NCI-H524 (cell line): Measurements from ENCODE around the gene PPP2R5B.

Source experiments
- DNase-seq, 2 experiments: peaks; one replicate each; lab custom pipeline; 2025; lab: John Stamatoyannopoulos, UW

Gene PPP2R5B

DNA sequence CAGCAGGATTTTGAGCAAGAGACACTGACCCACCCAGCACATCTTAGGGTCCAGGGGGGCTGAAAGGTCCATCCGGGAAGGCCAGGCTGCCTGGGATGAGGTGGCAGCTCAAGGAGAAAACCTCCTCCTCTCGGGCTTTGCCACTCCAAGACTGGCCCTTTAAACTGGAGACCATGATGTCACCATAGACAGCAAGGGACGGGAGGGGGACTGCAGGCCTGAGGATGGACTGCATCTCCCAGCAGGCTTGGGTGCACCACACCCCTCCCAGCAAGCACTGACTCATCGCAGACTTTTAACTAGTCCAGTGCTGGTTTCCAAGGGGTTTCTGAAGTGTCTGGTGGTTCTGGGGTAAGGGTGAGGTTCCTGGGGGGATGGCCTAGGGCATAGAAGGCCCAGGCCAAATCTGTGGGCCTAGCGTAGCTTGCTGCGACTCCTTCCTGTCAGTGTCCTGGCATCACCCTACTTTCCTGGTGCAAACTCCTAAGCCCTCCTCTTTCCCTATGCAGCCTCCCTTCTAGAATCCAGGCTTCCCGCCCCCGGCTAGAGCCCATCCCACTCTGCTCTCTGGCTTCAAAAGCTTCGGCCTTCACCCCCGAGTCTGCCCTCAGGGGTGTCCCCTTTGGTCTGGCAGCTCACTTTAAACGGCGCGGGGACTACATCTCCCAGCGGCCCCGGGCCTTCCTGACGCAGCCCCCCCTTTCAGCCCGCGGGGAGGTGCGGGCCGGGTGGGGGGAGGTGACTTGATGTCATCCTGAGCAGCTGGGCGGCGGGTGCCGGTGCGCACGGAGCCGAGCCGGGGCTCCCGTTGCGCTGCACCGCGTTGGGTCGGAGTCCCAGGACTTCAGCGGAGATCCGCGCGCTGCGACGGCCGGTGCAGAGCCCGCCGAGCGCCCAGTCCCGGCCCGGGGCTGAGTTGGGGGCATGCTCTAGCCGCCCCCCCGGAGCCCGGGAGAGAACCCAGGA lies at the start of gene PPP2R5B:
PPP2R5B (plus strand) TSS at position 746 of the 966 bp plus-strand sequence. CDS start 1,046 bp downstream, outside the sequence.
- peak; percentile 69 to 81 for DNase-seq

DNA sequence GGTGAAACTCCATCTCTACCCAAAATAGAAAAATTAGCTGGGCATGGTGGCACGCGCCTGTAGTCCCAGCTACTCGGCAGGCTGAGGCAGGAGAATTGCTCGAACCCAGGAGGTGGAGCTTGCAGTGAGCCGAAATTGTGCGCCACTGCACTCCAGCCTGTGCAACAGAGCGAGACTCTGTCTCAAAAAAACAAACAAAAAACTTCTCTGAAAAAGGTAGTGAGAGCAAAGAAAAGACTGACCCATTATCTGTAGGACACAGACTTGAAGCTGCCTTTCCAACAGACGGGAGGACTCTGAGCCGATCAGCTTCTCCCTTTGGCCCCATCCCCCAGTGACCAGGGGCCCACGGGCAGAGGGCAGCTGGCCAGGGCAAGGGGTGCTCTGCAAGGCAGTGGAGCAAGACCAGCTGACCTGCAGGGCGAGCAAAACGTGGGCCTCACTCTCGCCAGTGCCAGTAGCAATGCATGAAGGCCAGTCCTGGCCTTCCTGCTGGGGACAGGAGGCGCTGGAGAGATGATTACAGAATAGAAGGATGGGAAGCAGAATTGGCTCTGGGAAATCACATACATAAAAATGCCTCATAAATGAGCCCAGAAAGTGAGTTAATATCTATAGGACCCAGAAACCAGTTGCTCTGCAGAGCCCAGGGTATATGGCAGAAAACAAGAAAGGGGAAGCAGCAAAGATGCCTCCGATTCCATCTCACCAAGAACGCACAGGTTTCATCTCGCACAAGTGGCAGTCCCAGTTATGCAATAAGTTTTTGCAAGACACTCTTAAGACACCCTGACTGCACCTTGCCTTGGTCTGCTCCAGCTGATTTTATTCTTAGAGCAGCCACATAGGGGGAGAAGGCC lies 48.9 kb upstream of the PPP2R5B start:
- DNase-seq: no peak

DNA sequence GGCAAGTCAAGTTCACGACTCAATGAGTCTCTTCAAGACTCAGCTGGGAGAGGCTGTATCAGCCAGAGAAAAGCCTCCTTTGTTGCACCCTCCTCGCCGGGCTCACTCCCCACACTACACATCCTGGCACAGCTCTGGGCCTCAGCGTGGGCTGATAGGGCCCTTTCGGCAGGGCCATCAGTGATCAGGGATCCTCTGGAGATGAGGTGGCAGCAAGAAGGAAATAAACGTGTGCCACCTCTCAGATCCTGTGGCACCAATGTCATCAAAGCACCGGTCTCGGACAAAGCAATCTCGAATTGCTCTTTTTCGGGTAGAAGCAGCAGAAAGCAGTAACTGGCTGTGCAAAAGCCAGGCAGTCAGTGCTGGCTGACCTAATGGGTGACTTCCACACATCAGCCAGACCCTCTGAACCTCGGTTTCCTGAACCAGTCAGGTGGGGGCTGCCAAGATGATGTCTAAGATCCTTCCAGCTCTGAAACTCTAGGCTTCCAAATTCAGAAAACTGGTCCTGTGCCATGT lies 48.2 kb upstream of the PPP2R5B start:
- DNase-seq: no peak

DNA sequence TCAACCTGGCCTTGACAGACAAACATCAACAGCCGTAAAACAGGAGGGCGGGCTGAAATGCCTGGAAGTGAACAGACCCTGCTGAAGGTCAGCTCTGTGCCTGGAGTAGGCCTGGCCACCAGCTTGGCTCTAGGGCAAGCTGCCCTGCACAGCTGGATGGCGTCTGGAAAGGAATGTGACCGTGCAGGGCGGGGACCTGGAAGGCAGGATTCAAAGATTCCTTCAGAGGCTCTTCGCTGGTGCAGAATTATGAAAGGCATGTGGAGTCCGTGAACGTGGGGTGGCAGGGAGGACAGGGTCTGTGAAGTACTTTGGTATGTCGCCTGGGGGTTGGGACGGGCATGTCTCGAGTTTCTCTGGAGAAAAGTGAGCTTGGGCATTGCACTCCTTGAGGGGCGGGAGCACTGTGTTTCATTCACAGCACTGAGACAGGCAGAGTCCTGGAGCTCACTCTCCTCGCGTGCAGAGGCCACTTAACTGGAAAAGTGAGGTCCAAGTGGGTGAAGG lies 47.6 kb upstream of the PPP2R5B start:
- no peak for DNase-seq

DNA sequence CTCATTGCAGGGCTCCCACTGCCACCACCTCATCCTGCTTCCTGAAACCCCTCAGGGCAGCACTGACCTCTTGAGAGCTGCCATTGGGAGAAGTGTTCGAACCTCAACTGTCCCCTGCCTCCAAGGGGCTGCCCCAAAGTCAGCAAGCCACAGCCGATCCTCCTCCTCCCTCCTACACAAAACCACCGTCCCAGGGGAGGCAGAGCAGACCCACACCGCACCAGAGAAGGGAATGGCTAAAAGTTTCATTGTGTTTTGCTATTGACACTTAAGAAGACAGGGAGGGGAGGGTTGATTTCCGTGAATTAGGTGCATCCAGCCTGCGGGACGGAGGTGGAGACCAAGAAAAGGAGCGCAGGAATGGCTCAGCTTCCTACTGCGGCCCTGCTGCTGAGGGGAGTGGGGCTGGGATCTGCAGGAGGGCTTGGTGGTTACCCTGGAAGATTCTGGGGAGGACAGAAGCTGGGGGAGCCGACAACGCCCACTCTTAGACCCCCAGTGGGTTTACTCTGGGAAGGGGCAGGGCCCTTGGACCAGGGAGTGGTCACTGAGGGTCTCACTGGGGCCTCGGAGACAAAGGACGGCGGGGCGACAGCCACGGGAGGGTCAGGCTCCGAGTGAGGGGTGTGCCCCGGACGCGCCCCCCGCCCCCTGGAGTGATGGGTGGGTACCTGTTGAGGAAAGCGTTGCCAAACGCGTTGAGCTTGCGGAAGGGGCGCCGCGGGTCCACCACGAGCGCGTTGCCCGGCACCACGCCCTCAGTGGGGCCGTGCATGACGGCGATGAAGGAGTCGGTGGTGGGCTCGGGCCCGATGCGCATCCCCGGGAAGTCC lies 46.9 kb upstream of the PPP2R5B start:
- no peak for DNase-seq

DNA sequence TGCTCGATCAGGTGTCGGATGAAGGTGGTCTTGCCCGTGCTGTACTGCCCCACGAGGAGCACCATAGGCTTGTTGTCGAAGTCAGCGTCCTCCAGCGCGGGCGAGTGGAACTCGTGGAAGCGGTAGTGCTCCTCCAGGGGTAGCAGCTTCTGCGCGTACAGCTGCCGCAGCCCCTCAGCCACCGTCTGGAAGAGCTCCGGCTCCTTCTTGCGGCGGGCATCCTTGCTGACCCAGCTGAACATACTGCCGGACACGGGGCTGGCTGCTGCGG lies 46.3 kb upstream of the PPP2R5B start:
- DNase-seq: peak; percentile 39 to 43

DNA sequence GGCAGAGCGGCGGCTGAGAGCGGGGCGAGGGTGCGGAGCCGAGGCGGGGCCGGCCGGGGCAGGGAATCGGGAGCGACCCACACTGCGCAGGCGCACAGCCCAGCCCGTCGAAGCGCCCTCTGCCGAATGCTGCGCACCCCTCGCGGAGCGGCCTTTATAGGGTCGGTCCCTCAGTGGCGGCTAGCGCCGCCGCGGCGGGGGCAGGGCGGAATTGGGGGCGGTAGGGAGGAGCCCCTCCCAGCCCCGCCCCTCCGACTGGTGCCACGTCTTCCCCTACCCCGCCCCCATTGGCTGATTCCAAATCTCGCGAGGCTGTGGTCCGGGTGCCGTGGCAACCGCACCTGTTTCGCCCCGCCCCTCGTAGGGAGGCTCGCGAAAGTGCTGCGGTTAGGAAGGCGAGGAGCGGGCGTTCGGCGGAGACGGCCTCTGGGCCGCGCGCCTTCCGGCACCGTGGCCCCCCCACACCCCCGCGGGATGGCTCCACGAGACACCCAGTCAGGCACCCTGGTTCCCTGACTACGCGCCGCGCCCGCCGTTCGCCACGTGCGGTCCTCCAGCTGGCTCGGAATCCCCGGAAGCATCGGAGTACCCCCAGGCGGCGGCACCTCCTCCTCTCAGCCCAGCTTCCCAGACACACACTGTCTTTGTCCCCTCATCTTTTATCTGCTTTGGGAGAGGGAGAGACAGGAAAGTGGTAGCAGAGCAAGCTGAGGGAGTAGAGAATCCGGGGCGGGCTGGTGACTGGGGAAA lies 45.8 kb upstream of the PPP2R5B start, which contains the start of gene EHD1:
EHD1 (minus strand) TSS at position 128 of the 750 bp plus-strand sequence. CDS start 157 bp downstream, outside the sequence.
- DNase-seq: peak; percentile 91 to 98

DNA sequence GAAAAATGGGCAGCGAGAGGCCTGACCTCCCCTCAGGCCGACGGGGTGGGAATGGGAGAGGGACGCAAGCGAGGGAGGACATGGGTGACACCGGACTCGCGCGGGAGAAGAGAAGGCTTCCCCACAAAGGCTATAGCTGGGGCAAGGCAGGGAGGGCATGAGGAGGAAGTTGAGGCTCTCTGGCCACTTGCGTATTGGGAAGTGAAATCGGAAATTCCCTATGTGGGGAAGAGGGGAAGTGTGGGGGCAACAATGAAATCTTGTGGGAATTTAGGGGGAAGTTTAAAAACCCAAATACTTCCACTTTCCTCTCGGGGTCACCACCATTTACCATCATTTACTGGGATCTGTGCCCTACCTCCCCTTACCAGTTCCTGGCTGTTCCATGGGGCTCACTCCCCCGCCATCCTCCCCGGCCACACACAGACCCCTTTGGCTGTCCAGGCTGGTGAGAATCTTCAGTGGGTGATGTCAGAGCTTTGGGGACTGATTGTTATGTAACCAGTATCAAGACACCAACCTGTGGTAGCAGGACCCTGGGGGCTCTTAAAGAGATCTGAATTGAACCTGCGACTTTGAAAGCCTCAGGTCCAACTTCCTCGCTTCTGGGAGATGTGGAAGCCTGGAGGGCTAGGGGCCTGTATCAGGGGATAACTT lies 45.1 kb upstream of the PPP2R5B start:
- no peak for DNase-seq

DNA sequence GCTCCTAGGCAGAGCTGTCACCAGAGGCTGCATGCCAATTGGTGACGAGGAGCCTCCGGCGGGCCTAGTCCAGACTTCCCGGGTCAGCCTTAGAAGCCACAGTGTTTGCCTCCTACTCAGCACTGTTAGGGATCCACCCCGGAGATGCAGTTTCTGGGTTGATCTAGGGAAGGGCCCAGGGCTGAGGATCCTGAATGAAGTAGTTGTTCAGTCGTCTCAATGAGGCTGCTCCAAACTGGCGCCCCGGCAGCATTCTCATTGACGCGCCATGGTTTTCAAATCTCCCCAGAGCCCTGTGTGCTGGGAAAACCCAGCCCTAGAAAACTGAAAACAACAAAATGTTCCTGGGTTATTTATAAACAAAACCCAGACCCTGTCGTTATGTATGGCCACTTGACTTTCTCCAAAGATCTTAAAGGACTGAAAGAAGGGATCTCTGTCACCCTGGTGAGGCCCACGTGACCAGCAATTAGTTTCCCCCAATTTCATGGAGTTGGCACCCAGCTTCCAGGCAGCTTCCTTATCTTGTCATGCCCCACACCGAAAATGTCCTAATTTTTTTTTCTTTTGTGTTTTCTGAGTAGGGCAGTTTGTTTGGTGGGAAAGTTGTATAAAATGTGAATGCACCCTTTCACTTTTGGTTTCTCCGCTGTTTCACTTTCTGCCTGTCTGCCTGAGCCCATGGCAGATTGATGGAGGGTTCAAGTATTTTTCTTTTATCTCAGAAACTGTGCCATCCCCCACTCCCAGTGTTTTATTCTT lies 44.1 kb upstream of the PPP2R5B start:
- no peak for DNase-seq

DNA sequence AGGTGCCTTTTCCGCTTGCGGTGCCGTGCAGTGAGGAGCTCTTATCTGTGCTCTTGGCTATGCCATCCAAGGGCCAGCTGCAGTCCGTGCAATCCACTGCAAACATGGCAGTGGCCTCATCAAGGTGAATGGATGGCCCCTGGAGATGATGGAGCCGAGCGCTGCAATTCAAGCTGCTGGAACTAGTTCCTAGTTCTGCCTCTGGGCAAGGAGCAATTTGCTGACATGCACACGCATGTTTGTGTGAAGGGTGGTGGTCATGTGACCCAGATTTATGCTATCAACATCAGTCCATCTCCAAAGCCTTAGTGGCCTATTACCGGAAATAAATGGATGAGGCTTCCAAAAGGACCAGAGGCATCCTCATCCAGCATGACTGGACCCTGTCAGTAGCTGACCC lies 43.0 kb upstream of the PPP2R5B start:
- DNase-seq: no peak

DNA sequence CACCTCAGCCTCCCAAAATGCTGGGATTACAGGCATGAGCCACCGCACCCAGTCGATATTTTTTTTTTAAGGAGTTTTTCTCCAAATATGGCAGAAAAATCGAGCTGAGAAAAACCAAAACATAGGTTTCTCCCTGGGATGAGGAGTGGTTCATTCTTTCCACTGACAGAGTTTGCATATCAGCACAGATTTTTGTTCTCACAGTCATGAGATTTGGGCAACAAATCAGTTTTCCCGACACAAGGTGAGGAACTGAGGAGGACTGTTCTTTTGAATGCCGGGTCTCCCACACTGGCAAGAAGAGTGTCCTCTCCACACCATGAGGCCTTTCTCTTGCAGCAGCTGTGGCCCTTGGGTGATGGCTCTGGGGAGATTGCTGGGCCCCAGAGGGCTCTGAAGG lies 42.2 kb upstream of the PPP2R5B start:
- DNase-seq: no peak

DNA sequence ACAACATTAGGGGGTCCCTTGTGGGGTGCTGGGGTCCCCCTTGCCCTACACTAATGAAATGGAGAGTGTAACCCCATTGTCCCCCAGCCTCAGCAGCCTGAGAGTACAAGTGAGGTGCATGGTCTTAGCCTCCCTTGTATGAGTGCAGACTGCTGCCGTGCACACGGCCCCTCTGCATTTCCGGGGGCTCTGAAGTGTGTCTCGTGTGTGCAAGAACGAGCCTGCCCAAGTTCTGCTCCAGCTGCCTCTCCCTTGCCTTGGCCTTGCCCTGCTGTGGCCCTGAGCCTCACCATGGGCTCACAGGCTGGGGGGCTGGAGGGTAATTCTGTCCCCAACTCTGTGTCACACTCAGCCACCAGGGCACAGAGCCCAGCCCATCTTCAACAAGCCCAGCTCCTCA lies 40.9 kb upstream of the PPP2R5B start:
- no peak for DNase-seq

DNA sequence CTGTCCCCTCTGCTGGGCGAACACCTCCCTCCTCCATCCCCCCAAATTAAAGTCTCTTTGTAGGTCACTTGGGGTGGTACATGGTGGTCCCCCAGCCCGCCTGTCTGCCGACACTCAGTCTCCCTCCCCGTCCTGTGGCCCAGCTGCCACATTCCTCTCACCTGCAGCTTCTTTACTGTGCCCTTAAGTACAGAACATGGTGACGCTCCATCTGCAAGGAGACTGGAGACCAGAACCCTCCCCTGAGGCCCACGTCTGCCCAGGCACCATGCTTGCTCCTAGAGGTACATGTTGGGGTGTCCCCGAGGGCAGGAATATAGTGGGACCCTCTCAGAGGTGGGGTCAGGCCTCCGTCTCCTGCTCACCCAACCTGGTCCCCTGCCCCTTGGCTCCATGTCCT lies 40.5 kb upstream of the PPP2R5B start:
- no peak for DNase-seq

DNA sequence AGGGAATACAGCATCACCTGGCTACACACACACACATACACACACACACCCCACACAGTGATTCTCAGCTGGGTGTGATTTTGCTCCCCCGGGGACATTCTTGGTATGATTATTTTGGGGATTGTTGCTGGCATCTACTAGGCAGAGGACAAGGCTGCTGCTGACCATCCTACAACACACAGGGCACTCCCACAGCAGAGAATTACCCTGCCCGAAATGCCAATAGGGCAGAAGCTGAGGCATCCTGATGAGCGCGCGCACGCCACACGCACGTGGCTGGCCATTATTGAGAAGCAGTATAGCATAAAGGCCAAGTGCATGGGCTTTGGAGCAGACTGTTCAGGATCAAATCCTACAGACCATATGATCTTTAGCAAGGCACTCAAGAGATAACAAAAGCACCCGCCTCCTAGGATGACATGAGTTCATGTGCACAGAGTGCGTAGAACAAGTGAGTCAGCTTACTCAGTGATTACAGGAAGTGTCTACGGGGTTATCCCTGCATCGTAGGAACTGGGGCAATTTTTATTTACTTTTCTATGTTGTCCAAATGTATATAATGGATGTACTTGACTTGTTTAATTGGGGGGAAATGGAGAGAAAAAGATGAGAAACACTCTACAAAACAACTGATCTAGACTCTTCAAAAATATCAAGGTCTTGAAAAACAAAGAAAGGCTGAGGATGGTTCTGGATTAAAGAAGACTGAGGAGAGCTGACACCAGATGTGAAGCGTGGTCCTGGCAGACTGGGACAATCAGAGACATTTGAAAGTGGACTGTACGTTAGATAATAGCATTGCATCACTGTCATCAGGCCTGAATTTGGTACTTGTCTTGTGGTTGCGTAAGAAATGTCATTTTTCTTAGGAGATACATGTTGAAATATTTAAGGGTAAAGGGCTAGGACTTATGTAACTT lies 38.9 kb upstream of the PPP2R5B start:
- DNase-seq: no peak

DNA sequence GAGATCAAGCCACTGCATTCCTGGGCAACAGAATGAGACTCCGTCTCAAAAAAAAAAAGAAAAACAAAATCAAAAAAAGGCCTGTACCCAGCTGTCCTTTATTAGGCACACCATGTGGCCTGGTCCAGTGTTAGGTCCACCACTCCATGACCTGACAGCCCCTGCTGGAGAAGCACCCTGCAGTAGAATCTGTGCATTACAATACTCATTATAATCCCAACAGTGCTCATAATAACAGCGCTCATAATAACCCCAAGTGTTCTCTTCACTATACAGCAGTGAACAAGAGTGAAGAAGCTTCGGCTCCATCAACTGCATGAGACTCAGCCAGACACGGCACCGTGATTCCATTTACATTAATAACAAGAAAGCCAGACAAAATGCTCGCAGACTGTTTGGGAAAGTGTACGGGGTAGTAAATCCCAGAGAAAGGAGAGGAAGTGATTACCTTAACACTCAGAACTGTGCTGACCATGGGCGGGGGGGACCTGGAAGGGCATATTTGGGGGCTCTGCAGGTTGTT lies 37.2 kb upstream of the PPP2R5B start:
- no peak for DNase-seq

DNA sequence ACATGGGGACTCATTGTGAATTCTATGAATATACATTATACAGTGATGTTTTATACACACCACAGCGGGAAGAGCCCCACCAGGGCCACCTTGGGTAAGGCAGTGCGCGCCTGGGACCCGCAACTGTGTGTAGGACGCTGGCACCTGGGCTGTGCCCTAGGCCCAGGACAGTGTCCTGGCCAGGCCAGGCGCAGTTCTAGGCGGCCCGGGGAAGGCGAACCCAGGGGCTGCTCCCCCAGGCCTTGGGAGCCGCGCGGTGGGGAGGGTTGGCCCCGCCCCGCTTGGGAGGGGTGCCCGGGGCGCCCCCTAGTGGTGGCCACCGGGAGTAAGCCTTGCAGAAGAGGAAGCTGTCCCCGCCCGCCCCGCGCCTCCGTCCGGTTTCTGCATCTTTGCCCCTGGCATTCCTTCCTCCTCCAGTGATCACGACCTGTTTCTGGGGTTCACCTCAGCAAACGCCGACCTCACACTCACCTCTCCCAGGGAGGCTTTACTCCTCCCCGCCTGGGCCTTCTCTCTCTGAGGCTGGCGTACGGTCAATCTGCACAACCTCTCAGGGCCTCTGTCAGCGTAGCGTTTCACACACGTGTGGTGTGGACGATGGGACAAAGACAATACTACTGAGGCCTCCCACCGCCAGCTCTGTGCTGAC lies 36.6 kb upstream of the PPP2R5B start:
- peak; percentile 29 to 34 for DNase-seq

DNA sequence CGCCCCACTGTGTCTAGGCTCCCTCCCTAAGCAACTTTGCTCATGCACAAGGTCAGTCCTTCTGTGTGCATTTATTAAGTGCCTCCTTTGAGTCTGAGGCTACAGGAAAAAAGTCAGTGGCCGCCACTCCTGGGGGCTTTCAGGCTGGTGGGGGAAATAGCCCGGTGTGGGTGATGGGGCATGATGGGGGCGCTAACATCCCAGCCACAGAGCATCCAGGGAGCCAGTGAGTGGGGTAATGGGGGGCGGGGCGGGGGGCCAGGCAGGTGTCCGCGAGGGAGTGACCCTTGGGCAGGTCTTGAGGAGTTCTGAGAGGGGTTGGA lies 36.1 kb upstream of the PPP2R5B start:
- DNase-seq: no peak
